Eye (tissue), 1 donor: Measurements from ENCODE around the gene CLEC9A.
"Not testable (repeated sequence)": the region's sequence is repeated elsewhere in the genome, so short reads cannot be mapped to it uniquely, and the experiment has no call there.

Experiments used
- DNase-seq: peaks from one replicate; pipeline ENCODE4 v3.0.0-alpha.2; 2015

The CLEC9A gene

DNA sequence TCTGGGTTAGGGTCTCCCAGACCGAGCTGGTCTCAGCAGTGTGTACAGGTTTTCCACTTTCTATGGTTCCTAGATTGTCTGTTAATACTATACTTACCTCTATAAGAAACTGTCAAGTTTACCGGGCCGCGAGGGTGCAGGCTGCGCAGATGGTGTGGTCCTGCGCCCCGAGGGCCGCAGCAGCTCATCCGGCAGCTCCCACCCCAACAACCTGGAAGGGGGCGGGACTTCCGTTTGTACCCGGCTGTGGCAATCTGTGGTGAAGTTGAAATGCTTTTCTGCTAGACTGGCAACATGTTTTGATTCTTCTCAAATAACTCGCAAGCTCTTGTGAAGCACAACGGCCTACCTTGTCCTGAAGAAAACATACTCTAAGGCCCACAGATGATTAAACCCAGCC lies at the start of gene CLEC9A:
Gene CLEC9A, plus strand, starts transcription at position 237 of the 400 bp plus-strand sequence. CDS start 22,006 bp downstream, outside the sequence.
- DNase-seq: no peak

DNA sequence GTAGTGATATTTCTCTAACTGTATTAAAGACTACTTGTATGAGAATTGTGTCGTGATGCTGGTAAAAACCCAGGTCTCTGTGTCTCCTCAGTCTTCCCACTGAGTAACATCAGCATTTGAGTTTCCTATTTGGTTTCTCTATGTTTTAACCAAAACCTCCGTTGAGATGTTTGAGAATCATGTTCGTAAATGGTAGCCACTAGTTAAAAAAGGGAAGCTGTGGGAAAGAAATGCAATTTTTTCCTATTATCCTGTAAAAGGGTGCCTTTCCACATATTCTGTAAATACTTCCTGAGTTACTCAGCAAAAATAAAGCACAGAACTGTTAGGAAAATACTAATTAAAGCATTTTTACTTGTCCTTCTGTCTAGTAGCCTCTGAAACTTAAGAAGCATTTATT lies 38.6 kb upstream of the CLEC9A start:
- no peak for DNase-seq

DNA sequence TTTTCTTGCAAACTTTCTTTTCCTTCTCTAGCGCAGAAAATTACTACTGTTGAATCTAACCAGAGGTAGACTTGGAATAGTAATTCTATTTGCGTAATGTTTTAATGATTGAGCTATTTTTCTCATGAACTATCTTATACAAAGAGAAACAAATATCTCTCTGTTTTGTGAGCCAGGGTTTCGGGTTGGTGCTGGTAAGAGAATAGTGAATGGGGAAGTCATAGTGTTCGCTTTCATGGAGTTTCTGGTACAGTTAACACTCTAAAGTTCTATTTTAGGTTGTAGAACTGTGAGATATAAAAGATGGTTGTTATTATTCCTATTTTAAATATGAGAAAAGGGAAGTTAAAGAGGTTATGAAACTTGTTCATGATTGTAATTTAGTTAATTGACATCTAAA lies 38.2 kb upstream of the CLEC9A start:
- no peak for DNase-seq

DNA sequence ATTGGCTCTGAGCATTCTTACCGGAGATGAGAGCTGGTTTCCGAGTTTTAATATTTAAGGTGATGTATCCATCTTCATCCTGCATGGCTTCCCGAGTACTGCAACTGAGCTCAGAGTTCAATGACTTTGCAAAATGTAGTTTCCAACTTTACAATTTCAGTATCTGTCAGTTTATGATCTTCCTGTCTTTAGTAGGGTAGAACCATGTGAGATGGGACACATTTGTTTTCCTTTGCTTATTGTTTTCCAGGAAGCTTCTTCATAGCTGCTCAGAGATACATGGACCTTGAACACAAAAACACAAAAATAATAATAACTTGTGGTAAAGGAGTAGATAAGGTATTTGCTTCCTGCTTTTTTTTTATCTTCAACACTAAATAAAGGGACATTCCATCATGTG lies 31.5 kb upstream of the CLEC9A start, which contains the start of gene CLEC1B:
Gene CLEC1B, minus strand, starts transcription at position 106 of the 400 bp plus-strand sequence. Its CDS starts 21 bp downstream, at position 85.
- no peak for DNase-seq

DNA sequence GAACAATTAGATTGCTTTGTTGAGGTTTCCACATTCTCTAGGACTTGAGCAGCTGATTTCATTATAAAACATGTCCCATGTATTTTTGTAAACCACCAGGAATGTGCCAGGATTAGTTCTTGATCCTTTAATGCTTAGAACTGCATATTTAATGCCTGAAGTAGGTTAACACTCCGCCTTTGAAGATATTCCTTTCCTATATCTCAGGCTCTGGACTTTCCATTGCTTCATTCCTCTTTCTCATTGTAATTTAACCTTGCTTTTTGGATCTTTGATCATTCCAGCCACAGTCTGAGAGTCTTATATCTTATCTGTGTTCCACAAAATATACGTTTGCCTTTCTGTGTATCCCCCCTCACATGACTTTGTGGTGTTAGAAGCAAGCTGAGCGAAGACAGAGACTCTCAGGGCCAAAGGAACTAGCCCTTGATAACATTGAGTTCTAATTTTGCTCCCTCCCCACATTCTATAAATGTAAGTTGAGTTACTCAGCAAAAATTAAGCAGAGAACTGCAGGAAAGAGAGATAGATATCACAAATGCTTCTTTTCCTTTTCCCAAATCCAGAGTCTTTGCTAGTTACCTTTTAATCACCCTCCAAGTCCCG lies 29.2 kb upstream of the CLEC9A start:
- peak; percentile 14 for DNase-seq

DNA sequence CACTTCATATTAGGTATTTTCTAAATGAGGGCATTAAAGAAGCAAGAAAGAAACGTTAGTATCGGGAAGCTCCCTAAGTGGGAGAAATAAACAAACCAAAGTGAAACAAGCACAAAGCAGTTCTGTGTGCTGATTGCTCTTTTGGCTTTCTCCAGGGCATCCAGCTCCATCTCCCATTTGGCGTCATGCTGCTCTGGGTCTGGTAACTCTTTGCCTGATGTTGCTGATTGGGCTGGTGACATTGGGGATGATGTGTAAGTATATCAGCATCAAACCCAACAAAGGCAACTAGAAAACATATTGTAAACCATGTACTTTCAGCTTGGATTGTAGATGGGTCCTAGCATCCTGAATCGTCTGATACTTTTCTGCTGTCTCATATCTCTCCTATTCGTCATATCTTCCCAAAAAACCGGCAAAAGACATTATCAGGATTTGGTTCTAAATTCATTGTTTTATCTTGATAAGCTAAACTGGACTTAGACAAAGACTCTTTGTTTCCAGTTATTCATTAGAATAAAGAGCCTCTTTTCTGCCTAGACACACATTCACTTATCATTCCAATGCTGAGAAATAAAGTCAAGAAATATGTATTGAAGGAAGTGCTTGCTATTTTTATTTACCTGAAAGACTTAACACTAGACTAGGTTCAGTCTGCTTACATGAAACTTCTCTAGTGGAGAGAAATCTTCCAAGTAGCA lies 17.7 kb upstream of the CLEC9A start:
- DNase-seq: no peak

DNA sequence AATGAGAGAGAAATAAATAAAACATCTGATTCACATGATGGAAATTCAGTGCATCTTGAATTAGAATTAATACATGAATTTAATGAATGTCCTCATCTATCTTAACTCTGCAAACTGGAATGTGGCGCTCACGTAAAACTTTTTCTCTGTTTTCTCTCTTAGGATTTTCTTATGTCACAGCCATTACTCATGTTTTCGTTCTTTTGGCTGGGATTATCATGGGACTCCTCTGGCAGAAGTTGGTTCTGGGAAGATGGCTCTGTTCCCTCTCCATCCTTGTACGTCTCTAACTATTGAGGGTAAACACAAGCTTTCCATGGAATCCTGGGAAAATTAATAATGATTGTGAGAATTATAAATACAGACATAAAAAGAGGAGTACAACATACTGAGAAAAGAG lies 15.0 kb upstream of the CLEC9A start:
- no peak for DNase-seq

DNA sequence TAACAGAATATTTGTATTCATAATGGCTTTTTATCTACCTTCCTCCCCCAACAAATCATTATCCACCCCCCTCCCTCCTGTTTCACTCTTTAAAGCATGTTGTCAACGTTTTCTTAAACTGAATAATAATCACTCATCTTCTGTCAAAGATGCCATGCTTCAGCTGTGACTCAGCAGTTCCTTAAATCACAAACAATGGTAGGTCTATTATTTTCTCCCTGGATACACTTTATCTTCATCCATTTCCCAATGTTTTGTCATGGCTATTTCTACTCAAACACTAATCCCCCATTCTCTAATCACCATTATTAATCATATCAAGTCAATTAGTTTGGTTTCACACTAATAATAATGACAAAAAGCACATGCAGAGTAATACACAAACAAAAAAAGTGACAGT lies 13.6 kb upstream of the CLEC9A start:
- DNase-seq: no peak

DNA sequence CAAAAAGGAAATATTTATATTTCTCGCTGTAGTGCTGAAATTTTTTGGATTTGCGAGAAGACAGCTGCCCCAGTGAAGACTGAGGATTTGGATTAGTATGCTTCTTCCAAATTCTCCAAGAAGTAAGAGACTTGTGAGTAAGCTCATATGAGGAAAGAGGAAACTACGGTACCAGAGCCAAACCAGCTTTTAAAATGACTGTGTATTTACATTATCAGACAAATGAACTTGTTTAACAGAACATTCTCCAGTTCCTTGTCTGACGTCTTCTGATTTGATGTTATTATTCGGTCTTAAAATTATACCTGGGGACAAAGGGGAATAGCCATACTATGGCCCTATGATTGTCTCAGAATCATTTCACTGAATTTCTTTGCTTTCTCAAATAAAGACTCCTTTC lies 12.1 kb upstream of the CLEC9A start:
- DNase-seq: no peak

DNA sequence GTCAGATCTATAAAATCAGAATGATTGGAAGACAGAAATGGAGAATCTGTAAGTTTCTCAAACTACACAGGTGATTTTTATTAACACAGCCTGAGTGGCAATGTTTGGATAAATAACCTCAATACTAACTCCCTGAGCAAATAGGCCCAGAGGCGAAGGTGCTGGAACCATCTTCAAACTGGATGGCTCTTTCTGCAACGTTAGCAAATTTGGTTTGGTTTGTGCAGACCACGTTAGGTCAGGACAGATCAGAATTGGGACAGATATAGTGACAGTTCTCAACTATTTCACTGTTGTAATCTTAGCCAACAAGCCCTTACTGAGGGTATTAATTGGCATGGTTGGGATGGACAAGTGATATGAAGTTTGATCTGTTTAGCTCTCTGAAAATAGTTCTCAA lies 9.1 kb upstream of the CLEC9A start:
- no peak for DNase-seq

DNA sequence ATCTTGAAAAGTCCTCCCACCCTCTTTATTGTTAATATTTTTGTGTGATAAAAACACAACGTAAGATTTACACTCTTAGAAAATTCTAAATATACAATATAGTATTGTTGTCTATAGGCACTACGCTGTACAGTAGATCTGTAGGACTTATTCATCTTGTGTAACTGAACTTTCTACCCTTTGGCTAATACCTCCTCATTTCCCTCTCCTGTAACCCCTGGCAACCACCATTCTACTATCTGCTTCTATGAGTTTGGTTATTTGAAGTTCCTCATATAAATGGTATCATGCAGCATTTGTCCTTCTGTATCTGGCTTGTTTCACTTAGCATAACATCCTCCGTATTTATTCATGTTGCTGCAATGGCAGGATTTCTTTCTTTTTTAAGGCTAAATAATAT lies 5.2 kb upstream of the CLEC9A start:
- DNase-seq: no peak

DNA sequence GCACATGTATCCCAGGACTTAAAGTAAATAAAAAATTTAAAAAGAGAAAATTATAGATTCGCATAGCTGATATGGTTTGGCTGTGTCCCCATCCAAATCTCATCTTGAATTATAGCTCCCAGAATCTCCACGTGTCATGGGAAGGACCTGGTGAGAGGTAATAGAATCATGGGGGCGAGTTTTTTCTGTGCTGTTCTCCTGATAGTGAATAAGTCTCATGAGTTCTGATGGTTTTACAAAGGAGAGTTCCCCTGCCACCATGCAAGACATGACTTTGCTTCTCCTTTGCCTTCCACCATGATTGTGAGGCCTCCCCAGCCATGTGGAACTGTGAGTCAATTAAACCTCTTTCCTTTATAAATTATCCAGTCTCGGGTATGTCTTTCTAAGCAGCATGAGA lies 3.8 kb upstream of the CLEC9A start:
- DNase-seq: not testable (repeated sequence)

DNA sequence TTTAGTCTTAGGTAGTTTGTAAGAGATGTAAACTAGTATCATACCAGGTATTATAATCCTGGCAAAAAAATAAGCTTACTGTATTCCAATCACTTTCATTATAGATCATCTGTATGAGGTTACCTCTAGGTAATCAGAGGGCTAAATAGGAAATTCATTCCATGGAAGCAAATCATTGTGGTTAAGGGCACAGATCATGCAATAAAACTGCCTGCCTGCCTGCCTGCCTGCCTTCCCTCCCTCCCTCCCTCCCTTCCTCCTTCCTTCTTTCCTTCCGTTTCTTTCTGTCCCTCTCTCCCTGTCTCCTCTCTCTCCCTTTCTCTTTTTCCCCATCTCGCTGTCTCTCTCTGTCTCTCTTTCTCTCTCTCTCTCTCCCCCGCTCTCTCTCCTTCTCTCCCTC lies 3.2 kb upstream of the CLEC9A start:
- no peak for DNase-seq

DNA sequence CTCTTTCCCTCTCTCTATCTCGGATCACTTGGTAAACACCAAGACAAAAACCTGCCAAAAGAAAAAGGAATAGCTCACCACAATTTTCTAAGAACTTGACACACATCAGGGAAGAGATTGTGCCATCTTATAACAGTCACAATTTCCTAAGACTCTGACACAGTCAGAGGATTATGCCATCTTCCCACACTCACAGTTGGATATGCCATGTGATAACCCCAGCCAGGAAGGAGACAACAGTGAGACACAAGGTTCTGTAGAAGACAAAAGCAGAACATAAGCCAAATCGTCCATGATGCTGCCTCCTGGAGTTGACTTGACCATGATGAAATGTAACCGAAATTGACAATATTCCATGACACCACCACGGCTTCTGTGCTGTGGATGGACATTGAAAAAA lies 2.8 kb upstream of the CLEC9A start:
- DNase-seq: no peak

DNA sequence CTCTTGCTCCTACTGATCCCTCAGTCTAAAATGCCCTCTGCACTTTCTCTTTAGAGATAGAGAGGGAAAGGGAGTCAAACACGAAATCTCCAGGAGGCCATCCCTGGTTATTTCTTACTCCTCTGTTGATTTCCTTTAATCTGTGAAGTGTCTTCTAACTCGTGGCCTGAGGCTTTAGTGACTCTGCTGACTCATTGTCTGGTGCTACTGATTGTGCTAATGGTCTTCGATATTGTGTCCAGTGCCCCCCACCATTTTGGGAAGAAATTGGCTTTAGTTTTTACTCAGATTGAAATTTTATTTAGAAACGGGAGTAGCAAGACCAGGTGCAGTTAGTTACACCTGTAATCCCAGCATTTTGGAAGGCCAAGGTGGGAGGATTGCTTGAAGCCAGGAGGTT lies 839 bp downstream of the CLEC9A start:
- no peak for DNase-seq

DNA sequence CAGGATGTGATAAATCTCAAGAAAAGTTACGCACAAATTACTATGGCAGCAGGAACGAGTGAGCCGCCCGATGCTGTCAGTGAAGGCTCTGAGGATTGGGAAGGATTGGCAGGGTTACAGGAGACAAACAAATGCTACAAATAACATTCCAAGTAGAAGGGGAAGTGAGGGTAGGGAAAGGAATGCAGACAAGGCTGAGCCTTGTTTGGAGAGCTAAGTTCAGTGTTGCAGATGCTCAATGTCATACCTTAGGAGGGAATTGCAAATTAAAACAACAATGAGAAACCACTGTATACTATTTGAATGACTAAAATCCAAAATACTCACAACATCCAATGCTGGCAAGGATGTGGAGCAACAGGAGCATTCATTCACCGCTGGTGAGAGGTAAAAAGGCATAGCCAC lies 1.3 kb downstream of the CLEC9A start:
- DNase-seq: no peak

DNA sequence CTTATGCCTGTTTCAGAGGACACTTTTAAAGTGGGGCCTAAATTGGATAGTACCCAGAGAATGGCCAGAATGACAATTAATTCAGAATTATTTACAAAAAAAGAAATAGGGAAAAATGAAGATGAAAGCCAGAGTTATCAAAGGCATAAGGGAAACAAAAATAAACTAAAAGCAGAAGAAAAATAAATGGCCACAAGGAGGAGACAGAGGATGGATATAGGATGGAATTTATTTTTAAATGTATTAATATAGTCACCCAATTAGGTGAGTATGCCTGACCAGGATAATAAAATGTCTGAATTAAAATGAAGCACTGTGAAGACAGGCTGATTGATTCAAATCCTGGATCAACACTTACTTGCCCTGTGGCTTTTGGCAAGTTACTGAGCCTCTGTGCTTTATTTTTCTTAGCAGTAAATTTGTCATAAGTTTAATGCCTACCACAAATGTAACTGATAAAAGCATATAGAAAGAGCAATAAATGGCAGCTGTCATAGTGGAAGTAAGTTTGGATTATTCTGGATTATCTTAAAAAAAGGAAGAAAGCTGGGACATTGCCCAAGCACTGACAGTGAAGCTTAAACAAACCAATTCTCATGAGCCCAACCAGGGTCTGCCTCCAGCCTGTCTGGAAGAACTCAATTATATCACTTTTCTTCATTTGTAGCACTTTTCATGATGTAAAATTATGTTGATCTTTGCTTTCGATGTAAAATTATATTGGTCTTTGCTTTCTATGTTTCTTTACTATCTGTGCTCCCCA lies 3.5 kb downstream of the CLEC9A start:
- no peak for DNase-seq

DNA sequence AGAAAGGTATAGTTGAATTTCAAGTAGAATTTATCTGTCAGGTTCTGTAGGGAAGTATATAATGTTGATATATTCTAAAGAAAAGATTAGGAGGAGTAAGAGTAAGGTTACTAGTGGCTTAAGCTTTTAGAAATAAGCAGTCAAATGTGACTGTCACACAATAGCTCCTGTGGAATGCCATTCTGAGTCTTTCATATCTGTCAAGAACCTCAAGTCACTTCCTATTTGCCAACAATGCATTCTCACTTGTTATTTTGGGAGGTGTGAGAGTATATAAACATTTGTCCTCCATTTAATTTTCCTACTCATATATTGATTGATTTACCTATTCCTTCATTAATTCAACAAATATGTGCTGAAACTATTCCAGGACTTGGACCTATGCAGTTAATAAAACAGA lies 11.7 kb downstream of the CLEC9A start:
- DNase-seq: no peak

DNA sequence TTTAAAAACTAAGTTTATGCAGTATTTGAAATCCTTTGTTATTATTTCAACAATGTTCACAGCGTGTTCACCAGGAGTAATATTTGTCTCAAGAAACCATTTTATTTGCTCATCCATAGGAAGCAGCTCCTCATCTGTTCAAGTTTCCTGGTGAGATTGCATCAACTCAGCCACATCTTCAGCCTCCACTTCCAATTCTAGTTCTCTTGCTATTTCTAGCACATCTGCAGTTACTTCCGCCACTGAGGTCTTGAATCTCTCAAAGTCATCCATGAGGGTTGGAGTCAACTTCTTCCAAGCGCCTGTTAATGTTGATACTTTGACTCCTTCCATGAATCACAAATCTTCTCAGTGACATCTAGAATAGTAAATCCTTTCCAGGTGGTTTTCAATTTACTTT lies 18.0 kb downstream of the CLEC9A start:
- DNase-seq: no peak

DNA sequence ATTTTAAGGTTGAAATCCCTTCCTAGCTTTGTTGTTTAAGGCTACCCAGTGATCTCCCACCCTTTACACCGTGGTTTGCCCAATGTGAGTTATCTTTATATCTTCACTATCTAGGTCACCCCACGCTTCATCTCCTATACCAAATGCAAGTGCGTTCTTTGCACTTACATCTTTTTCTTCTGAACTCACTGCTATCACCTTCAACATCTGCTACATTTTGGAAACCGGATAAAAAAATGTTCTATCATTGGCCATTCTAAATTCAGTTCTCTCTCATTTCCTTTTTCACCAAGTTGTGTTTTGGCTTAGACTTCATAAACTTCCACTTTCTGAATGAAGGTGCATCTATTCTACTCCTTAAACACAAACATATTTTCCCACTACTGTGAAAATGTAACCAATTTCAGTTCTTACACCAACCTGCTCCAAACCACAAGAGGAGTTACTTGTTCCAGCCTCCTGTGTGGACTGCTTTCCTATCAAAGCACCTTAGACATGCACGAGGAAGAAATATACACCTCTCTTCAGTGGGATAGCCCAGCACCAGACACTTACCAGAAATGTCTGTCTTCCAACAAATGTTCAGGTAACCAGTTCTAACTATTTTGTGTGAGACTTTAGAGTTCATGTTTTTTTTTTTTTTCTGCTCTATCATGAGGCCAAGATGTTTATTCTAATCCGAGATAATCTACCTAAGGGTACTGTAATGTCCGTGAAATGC lies 21.9 kb downstream of the CLEC9A start:
- no peak for DNase-seq

DNA sequence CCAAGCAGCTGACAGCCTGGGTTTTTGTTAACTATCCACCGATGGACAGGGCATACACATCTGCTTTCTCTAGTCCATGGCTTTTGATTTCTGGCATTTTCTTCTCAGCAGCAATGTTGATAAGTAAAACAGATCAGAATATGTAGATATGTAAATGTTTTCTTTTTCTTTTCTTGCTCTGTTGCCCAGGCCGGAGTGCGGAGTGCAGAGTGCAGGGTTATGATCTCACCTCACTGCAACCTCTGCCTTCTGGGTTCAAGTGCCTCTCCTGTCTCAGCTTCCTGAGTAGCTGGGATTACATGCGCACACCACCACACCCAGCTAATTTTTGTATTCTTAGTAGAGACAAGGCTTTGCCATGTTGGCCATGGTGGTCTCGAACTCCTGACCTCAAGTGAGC lies 27.9 kb downstream of the CLEC9A start:
- DNase-seq: no peak

DNA sequence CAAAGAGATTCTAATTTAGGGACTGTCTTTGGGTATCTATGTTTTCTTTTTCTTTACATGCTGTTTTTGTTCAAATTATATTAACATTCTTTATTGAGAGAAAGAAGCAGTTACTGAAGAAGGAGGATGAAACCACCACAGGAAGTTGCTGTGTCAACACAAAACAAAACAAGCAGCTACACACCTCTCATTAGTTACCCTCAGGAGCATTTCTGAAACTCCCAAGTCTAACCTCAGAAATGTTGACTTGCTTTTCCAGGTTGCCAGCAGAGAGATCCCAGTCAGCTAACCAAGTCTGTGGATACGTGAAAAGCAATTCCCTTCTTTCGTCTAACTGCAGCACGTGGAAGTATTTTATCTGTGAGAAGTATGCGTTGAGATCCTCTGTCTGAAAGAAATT lies 34.8 kb downstream of the CLEC9A start:
- DNase-seq: no peak

DNA sequence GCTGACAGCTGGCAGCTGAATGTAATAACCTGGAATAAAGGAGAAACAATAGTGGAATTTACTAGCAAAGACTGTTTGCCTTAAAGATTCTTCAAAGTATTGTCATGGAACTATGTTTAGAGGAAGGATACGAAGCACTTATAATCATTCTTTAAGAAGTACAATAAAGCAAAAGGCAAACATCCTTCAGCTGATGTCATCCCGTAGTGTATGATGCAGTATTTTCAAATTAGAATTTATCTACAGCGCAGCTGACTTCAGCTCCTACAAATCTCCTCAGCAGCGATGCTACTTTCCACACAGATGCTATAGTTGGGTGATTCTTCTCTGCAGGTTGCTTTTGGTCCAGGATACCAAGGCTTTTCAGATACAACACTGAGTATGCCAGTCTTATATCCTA lies 36.8 kb downstream of the CLEC9A start:
- DNase-seq: no peak
